ENCODE data around the gene CNTNAP2. TPM values are rescaled to one million over a fixed set of nuclear protein-coding genes. Genes with fewer than 3 reads are reported as not detected.

CNTNAP2 gene
- polyA plus RNA-seq, 10 donors: 5.6 to 19.6 (median 11.4) TPM

DNA sequence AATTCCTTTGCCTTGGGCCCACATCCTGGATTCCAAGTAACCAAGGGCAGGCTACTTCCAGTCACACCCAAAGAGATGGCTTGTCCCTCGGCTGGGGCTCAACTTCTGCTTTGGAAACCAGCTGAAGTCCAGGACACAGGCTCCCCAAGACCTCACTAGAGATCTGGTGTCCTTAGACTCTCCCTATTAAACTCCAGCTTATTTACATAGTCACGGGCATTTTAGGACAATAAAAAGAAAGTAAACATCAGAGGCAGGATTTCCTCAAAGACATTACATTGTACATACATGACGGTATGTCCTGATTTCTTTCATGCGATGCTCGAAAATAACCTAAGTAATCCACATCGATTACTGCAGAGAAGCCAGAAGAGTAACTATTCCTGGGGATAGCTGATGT lies 2012.4 kb downstream of the CNTNAP2 start:
- no peak for DNase-seq

DNA sequence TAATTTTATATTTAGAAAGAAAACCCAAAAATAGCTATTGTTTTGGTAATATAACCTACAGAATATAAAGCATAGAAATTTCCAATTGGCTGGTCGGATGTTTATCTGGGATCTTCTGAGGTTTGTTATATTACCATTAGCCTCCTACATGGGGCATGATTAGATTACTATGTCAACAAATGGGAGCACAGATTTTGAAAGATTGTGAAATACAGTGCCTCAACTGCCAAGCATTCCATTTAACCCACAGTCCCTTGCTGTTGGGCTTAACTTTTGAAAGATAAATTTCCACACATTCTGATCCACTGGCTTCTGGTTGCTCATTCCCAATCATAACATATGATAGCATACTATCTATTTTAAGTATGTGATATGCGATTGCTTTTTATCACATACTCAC lies 2018.5 kb downstream of the CNTNAP2 start:
- peak in 1 of 3 donors; percentile 27 for DNase-seq

DNA sequence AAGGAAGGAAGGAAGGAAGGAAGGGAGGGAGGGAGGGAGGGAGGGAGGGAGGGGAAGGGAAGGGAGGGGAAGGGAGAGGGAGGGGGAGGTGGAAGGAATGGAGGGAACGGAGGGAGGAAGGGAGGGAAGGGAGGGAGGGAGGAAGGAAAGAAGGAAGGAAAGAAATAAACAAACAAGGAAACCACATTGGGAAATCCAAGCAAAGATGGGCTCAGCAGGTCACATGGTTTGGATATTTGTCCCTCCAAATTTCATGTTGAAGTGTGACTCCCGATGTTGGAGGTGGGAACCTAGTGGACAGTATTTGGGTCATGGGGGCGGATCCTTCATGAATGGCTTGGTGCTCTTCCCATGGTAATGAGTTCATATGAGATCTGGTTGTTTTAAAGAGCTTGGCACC lies 2019.4 kb downstream of the CNTNAP2 start:
- no peak for DNase-seq

DNA sequence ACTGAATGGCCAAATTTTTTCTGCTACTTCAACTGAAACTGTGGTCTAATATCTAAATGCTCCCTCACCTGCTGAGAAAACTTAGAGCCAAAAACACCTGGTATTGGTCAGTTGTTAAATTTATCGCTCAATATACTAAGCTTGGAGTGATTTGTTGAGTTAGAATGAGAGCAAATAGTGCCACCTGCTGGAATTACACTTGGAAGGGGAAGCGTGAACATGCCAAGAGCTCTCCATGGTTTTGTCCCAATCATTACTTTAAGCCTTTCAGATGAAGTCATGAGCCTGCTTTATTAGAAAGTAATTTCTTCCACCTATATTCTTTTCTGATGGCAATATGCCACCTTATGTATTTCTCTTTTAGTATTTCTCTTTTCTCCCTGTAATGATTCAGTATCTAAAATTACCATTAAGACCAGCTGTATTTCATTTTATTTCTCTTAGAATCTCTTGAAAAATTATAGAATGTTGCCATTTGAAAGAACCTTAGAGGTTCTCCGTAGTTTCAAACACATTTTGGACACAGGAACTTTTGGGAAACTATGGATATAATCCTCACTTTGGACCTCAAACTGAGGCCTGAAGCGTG lies 2026.2 kb downstream of the CNTNAP2 start:
- peak; percentile 22 to 64 (median 34) for DNase-seq

DNA sequence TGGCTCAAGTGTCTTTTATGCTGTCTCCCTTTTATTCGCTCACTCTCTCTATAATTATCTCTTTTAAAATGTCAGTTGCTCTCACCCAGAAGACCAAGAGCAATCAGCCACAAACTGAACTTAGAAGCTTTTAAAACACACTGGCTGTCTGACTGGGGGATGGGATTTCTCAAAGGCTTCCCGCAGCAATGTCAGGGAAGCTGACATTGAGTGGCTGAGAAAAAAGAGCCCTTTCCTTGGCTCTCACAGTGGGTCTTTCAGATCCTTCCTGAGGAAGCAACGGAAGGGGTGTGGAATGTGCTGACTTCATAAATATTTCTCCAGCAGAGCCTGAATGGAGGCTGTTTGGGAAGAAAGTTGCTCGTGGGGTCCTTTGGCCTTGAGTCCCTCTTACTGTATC lies 2028.2 kb downstream of the CNTNAP2 start:
- no peak for DNase-seq

DNA sequence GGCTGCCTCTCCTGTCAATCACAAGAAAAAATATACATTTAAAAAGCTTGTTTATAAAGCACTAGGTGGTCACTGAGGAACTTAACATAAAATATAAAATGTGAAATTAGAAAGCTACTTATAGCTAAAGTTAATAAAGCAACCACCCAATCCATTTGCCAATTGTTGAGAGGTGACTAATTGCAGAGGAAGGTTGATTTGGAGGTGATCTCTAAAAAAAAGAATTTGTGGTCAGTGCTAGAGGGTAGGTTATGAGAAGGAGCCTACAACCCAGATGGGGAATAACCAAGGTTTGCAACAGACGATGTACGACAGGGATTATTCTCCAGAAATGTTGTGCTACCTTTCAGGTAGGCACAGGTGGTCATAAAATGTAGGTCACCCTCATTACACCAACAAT lies 2029.7 kb downstream of the CNTNAP2 start:
- DNase-seq: no peak

DNA sequence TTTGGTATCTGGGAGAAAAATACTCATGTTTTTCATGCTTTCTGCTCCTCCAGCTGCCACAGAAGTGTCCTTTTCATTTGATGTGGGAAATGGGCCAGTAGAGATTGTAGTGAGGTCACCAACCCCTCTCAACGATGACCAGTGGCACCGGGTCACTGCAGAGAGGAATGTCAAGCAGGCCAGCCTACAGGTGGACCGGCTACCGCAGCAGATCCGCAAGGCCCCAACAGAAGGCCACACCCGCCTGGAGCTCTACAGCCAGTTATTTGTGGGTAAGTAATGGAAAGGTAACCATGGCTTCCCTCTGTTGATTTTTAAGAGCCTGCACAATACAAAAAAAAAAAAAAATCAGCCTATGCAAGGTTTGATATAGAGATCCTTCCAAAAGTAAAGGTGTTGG lies 2030.8 kb downstream of the CNTNAP2 start:
- no peak for DNase-seq

DNA sequence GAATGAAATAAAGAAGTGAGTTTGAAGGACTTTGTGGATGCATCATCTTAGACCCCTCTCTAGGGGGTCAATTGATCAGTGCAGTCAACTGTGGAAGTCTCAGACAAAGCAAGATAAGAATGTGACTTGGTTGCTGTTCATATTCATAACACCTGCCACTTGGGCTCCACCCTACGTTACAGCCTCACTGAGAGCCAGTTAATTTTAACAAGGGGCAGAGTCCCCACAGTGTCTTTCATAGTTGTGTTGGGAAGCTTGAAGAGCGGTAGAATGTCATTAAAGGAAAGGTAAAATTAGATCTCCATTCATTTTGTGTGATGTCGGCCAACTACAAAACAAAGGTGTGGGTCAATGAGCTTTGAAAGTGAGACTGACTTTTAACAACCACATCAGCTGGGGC lies 2031.9 kb downstream of the CNTNAP2 start:
- no peak for DNase-seq

DNA sequence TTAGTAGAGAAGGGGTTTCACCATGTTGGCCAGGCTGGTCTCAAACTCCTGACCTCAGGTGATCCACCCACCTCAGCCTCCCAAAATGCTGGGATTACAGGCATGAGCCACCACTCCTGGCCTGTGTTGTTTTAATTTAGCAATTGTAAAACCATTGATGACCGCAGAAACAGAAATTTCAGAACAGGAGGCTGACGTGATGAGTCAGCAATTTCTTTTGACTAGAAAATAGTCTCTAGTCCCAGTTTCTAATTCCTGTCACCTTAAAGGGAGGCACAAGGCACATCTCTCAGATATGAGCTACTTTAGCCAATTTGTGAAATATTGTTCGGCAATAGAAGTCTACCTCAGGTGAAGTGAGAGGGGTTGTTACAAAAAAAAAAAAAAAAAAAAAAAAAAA lies 2033.1 kb downstream of the CNTNAP2 start:
- no peak for DNase-seq

DNA sequence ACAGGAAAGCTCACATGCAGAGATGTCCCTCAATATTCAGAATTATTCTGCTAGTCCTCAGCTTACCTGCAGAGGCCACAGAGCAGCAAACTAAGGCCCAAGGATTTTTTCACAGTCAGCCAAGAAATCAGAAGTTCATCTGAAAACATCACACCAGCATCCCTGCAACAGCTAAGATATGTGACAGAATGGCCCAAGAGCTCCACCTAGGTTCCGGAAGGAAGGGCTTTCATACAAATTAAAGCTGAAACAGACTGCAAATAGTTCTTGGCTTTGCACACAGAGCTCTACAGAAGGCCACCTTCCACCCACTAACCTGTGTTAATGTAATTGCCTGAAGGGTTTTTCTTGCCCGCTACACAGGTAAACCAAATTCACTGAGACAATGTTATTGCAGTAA lies 2035.2 kb downstream of the CNTNAP2 start:
- DNase-seq: no peak

DNA sequence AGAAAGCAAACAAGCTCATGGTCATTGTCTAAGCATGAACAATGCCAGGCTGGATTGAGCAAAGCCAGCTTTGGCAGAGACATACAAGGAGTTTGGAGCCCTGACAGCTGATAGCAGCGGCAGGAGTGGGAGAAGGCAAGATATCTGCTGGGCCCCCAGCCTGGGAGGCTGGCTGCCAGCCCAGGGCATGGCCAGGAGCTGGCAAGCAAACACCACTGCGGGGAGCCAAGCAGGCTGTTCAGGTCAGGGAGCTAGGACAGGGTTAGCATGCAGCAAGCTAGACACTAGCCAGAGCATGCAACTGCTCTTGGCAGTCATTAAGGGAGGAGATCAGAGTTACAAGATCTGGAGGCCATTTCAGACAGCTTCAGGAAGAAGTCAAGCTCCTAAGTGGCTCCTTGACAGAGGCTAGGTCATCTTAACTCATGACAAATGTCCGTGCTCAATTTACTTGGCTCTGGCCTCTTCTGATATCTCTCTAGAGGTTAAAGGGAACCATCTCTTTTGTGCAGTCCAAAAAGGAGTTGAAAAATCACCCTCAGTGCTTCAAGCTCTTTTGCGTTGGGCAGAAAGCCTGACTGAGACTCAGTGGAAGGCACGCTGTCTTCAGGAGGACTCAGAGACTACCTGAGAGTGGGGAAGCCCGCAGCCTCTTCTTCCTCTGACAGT lies 2037.1 kb downstream of the CNTNAP2 start:
- DNase-seq: peak in 2 of 3 donors; percentile 66 to 83

DNA sequence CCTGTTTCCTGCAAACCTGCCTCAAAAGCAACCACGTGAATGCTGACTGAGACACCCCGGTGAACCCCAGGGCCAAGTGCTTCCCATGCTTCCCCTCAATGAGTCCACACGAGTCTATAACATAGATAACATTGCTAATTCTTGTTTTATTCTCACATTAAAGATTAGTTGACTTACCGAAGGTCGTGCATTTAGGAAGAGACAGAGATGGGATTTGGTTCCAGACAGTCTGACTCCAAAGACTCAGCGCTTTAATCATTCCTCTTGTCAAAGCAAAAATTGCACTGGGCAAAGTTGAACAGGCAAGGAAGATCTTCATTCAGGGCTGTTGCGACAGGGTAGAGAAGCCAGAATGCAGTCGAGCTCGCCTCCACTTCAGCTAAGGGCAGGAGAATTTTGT lies 2038.4 kb downstream of the CNTNAP2 start:
- DNase-seq: no peak

DNA sequence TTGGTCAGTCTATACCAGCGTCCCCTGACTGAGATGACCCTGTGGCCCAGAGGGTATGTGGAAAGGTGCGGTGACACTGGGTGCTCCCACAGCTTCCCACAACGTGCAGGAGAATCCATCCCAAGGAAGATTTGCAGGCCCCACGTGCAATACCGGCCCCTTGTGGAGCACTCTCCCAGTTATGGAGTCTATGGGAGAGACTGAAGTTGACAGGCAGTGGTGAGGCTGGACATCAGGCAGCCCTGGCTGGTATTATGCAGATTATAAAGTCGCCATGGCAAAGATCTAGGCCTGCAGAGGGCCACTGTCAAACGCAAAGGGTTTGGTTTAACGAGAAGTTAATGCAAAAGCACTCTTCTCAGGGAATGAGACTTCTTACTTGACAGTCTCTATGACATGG lies 2039.2 kb downstream of the CNTNAP2 start:
- DNase-seq: no peak

DNA sequence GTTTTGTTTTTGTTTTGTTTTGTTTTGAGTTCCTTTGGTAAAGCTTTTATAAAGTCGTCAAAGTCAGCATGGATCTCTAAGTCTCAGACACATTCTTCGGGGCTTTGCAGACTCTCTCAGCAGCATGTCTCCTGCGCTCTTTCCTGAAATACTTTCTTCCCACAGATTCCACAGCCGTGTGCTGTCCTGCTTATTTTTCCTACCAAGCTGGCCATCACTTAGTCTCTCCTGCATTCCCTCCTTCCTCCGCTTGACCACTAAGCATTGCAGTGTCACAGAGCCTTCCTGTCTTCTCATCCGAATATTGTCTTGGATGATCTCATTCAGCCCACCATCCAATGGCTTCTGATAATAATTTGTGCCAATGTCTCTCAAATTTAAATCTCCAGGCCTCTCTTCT lies 2039.6 kb downstream of the CNTNAP2 start:
- no peak for DNase-seq

DNA sequence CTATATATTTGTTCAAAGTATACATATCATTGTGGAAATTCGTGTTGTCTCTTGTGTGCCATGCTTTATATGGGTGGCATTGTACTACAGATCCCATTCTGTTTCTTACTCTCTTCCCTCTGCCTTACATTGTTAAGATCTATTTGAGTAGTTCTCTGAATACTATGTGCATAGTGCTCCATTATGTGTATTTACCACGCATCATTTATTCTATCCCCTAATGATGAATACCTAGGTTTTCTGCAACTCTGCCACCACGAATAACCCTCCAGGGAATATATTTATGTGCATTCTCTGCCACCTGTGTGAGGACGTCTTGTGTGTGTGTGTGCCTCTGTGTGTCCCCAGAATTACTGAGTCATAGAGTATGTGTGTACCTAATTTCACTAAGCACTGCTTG lies 2042.7 kb downstream of the CNTNAP2 start:
- DNase-seq: no peak

DNA sequence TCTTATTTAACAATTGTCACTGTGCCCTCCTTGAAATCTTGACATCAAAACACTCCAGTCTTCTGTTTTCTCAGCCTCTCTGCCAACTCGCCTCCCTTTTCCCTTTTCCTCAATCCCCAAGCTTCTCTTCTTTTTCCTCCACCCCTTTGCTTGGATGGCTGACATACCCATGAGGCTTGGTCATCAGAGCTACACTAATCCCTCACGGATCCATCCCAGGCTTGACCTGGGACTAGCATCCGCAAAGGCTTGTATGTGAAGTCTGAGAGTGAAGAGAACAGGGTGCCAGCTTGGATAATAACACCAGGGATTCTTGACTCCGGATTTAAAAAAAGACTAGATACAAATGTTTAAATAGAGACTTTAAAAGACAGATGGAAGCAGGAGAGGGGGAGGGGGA lies 2045.2 kb downstream of the CNTNAP2 start:
- no peak for DNase-seq

DNA sequence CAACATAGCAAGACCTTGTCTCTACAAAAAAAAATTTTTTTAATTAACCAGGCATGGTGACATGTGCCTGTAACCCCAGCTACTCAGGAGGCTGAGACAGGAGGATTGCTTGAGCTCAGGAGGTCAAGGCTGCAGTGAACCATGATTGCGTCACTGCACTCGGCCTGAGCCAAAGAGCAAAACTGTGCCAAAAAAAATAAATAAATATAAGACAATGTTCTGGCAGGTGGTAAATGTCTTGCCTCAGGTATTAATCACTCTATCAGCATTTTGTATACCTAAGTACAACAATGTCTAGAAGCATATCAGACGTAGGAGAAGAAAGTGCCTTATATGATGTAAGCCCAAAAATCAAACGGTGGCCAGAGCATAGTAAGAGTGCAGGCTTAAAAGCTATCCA lies 2046.2 kb downstream of the CNTNAP2 start:
- no peak for DNase-seq

DNA sequence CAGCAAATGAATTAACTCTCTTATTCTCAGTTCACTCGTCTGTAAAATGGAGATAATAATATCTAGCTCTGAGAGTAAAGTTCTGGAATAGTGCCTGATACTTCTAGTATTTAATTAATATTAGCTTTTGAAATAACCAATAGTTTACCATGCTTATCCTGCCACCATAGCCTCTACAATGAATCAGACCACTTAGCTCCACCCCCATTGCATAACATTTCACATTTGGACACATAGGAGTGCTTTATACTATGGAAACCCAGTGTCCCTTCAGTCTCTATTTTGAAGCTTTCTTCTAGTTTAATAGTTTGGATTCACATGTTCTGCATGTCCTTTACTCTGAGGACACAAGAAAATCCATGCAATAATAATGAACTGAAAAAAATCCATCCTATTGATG lies 2046.6 kb downstream of the CNTNAP2 start:
- no peak for DNase-seq

DNA sequence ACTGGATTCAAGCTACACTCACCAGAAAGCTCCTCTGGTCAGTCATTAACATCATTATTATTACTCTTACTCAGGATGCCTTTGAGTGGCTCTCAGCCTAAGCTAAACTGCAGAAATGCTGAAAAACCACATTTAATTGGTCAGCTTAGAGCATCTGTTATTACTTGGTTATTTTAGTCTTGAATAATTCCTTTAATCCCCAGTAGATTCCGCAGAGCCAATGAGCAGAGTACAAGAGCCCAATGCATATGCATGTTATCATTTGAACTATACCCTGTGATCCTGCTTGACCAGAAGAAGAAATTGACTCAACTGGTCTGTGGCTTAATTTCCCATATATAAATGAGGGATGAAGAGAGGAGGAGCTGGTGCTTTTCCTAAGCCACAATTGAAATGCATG lies 2056.3 kb downstream of the CNTNAP2 start:
- peak in 2 of 3 donors; percentile 22 to 58 for DNase-seq

DNA sequence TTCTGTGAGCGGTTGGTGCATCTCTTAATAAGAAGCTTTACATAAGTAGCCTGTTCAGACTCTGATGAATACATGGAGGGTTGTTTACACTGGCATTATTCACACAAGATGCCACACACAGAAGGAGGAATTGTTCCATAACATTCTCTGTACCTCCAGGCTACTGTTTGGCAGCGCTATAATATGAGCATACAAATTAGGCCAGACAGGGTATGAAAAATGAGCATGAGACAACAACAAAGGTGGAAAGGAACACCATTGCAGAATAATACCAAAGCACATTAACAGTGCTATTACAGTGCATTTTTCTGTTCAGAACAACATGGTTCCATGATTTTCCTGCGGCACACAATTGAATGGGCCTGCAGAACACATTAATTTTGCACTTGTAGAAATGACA lies 2056.8 kb downstream of the CNTNAP2 start:
- no peak for DNase-seq

DNA sequence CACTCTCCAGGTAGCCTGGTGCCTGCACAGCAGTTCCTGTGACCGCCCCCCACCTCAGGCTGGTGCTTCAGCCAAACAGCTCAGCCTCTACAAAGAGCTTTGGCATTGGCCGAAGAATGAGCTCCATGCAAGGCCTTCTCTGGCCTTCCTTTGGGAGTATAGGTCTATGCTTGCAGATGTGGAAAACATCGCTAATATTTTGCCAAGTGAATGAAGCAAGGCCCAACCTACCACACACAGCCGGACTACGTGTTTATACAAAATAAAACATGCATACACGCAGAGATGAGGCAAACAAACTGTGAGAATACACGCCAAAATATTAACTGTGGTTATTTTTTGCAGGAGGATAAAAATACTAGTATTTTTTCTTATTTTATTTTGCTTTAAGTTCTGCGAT lies 2057.8 kb downstream of the CNTNAP2 start:
- peak in 2 of 3 donors; percentile 23 to 74 for DNase-seq

DNA sequence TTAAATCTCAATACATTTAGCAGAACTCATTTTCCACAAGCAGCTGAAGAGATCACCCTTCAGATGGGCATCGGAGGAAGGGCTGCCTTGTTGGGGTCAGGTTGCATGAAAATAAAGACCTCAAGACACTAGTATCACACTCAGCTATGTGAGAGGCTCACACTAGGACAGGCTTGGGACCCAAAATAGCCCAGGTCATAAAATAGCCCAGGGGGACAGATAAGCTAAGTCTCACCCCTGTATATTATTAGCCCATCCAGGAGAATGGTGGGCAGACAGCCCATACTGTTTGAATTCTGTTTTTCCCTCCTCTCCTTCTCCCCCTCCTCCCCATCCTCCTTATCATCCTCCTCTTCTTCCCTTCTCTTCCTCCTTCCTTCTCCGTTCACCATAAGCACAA lies 2058.9 kb downstream of the CNTNAP2 start:
- no peak for DNase-seq

DNA sequence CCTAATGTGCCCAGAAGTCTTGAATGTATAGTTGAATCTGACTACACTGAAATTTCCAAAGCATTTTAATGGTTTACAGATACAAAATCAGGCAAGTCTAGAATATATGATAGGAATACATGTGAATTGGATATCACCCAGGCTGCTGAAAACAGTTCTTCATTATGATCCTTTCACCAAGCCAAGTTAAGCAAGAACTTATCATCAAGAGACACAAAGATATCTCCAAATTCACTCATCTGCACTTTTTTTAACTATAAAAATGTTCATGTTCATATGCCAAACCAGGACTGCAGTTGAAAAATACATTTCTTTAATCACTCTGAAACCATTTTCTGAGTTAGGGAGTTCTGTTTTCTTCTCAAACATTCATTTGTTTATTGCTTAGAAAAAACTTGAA lies 2061.4 kb downstream of the CNTNAP2 start:
- DNase-seq: peak in 1 of 3 donors; percentile 71

DNA sequence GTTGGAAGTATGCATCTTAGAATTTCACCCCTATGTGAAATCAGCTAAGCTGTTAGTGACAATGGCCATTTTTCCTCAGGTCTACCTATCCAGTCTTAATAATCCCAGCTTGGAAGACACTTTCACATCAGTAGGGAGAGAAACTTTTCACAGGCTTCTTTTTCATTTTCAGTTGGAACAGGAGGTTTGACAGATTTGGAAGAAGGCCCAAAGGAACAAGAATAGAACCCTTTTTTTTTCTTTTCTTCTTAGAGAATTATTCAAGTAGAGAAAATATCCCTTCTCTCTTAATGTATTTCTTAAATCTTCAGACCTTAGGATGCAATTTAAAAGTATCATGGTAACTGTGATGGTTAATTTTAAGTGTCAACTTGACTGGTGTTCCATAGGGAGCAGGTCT lies 2063.5 kb downstream of the CNTNAP2 start:
- DNase-seq: no peak
